H9 (cell line): ENCODE measurements around the gene MTLN. TPM values are rescaled to one million over a fixed set of nuclear protein-coding genes. Genes with fewer than 3 reads are reported as not detected.
"Not testable (repeated sequence)": the region's sequence is repeated elsewhere in the genome, so short reads cannot be mapped to it uniquely, and the experiment has no call there.

Source experiments
- DNase-seq: peaks from one replicate; pipeline ENCODE4 v3.0.0-alpha.2; 2017
- H2AFZ ChIP-seq: one replicate; pipeline ENCODE4 v1.6.1; 2013; ENCODE audit warnings: mild to moderate bottlenecking, low read length, control low read depth, moderate library complexity
- H2AK5ac ChIP-seq: 2 replicates; pipeline ENCODE4 v1.6.1; 2013; ENCODE audit warnings: low read length, control low read depth, mixed read lengths; ENCODE audit not compliant: insufficient read length
- H2BK120ac ChIP-seq: one replicate; pipeline ENCODE4 v1.6.1; 2013; ENCODE audit warnings: low read depth, mild to moderate bottlenecking, low read length, control low read depth, inconsistent platforms; ENCODE audit not compliant: poor library complexity, severe bottlenecking
- H2BK12ac ChIP-seq: 2 replicates; pipeline ENCODE4 v1.6.1; 2013; ENCODE audit warnings: low read length, control low read depth, mixed read lengths, low read depth; ENCODE audit not compliant: insufficient read length
- H2BK15ac ChIP-seq: 2 replicates; pipeline ENCODE4 v1.6.1; 2013; ENCODE audit warnings: low read depth, low read length, control low read depth
- H2BK20ac ChIP-seq: one replicate; pipeline ENCODE4 v1.6.1; 2013; ENCODE audit warnings: low read depth, mild to moderate bottlenecking, low read length, control low read depth, inconsistent platforms; ENCODE audit not compliant: poor library complexity, severe bottlenecking
- H2BK5ac ChIP-seq: 2 replicates; pipeline ENCODE4 v1.6.1; 2013; ENCODE audit warnings: low read length, control low read depth, mixed read lengths; ENCODE audit not compliant: insufficient read length
- H3K14ac ChIP-seq: 2 replicates; pipeline ENCODE4 v1.6.1; 2013; ENCODE audit warnings: low read length, control low read depth; ENCODE audit not compliant: insufficient read depth
- H3K18ac ChIP-seq: 2 replicates; pipeline ENCODE4 v1.6.1; 2013; ENCODE audit warnings: low read depth, mild to moderate bottlenecking, mixed read lengths, low read length, control low read depth; ENCODE audit not compliant: insufficient read length
- H3K23ac ChIP-seq: 2 replicates; pipeline ENCODE4 v1.6.1; 2013; ENCODE audit warnings: low read length, control low read depth, mixed read lengths, low read depth; ENCODE audit not compliant: insufficient read length
- H3K23me2 ChIP-seq: 2 replicates; pipeline ENCODE4 v1.6.1; 2013; ENCODE audit warnings: low read depth, mild to moderate bottlenecking, mixed read lengths, low read length, control low read depth; ENCODE audit not compliant: insufficient read length, poor library complexity, severe bottlenecking
- H3K27ac ChIP-seq: 2 replicates; pipeline ENCODE4 v1.5.1; 2013; ENCODE audit warnings: low read length, control low read depth, mixed read lengths, low read depth; ENCODE audit not compliant: insufficient read length
- H3K27me3 ChIP-seq: 2 replicates; pipeline ENCODE4 v1.6.1; 2013; ENCODE audit warnings: low read length, control low read depth, inconsistent platforms; ENCODE audit not compliant: insufficient read depth
- H3K4ac ChIP-seq: 2 replicates; pipeline ENCODE4 v1.6.1; 2013; ENCODE audit warnings: low read depth, mild to moderate bottlenecking, control low read depth, inconsistent platforms, low read length, moderate library complexity
- H3K4me1 ChIP-seq: 2 replicates; pipeline ENCODE4 v1.6.1; 2013; ENCODE audit warnings: low read length, control low read depth, inconsistent platforms; ENCODE audit not compliant: insufficient read depth
- H3K4me2 ChIP-seq: 2 replicates; pipeline ENCODE4 v1.6.1; 2013; ENCODE audit warnings: low read length, control low read depth, mixed read lengths; ENCODE audit not compliant: insufficient read length, insufficient read depth
- H3K56ac ChIP-seq: 2 replicates; pipeline ENCODE4 v1.6.1; 2013; ENCODE audit warnings: low read depth, mild to moderate bottlenecking, mixed read lengths, low read length, control low read depth; ENCODE audit not compliant: insufficient read length
- H3K79me1 ChIP-seq: 2 replicates; pipeline ENCODE4 v1.6.1; 2013; ENCODE audit warnings: low read depth, mild to moderate bottlenecking, moderate library complexity, low read length, control low read depth, inconsistent platforms; ENCODE audit not compliant: insufficient read depth, poor library complexity, severe bottlenecking
- H3K79me2 ChIP-seq: 2 replicates; pipeline ENCODE4 v1.6.1; 2013; ENCODE audit warnings: low read length, control low read depth, inconsistent platforms; ENCODE audit not compliant: insufficient read depth
- H3K9ac ChIP-seq: 2 replicates; pipeline ENCODE4 v1.6.1; 2013; ENCODE audit warnings: low read length, control low read depth, mixed read lengths; ENCODE audit not compliant: insufficient read length; ENCODE audit errors: extremely low read depth
- H3K9me3 ChIP-seq: one replicate; pipeline ENCODE4 v1.6.1; 2013; ENCODE audit warnings: low read depth, low read length, inconsistent platforms; ENCODE audit not compliant: control insufficient read depth
- H3T11ph ChIP-seq: one replicate; pipeline ENCODE4 v1.6.1; 2013; ENCODE audit warnings: mild to moderate bottlenecking, low read length, control low read depth, inconsistent platforms
- H4K20me1 ChIP-seq: one replicate; pipeline ENCODE4 v1.6.1; 2013; ENCODE audit not compliant: control insufficient read depth, insufficient read length, insufficient read depth
- H4K5ac ChIP-seq: 2 replicates; pipeline ENCODE4 v1.6.1; 2013; ENCODE audit warnings: low read depth, mild to moderate bottlenecking, mixed read lengths, low read length, control low read depth; ENCODE audit not compliant: insufficient read length
- H4K8ac ChIP-seq: replicated peaks from 2 replicates; pipeline ENCODE4 v1.6.1; 2013; ENCODE audit warnings: low read length, control low read depth, mixed read lengths, low read depth; ENCODE audit not compliant: insufficient read length
- H4K91ac ChIP-seq: 2 replicates; pipeline ENCODE4 v1.6.1; 2013; ENCODE audit warnings: low read depth, mild to moderate bottlenecking, moderate library complexity, mixed read lengths, low read length, control low read depth; ENCODE audit not compliant: insufficient read length
- H3K27ac Mint-ChIP-seq, 3 experiments: 2 replicates in 2 of 3; 3 replicates in 1 of 3; pipeline ENCODE4 v1.8.0; 2020 to 2021; ENCODE audit warnings: mixed read lengths in 3 of 3, mild to moderate bottlenecking in 1 of 3, moderate library complexity in 1 of 3
- H3K27me3 Mint-ChIP-seq: 2 replicates; pipeline ENCODE4 v1.8.0; 2021; ENCODE audit warnings: low read depth, mild to moderate bottlenecking, moderate library complexity, mixed read lengths
- H3K36me3 Mint-ChIP-seq, 3 experiments: 2 replicates in 2 of 3; 3 replicates in 1 of 3; pipeline ENCODE4 v1.8.0; 2020 to 2021; ENCODE audit warnings: low read depth in 3 of 3, mixed read lengths in 3 of 3; ENCODE audit not compliant: insufficient read depth in 1 of 3
- H3K4me1 Mint-ChIP-seq, 2 experiments: 2 replicates each; pipeline ENCODE4 v1.8.0; 2020; ENCODE audit warnings: mixed read lengths in 2 of 2
- H3K4me3 Mint-ChIP-seq, 2 experiments: 2 replicates in 1 of 2; 3 replicates in 1 of 2; pipeline ENCODE4 v1.8.0; 2020 to 2021; ENCODE audit warnings: mild to moderate bottlenecking in 2 of 2, mixed read lengths in 2 of 2, moderate library complexity in 1 of 2
- H3K9me3 Mint-ChIP-seq, 2 experiments: 2 replicates in 1 of 2; 3 replicates in 1 of 2; pipeline ENCODE4 v1.8.0; 2020; ENCODE audit warnings: mild to moderate bottlenecking in 2 of 2, mixed read lengths in 2 of 2, moderate library complexity in 1 of 2
- WGBS: extraction: QIAGEN DNeasy Blood & Tissue Kit; methylation state at CpG from one replicate; pipeline ENCODE4 v1.1.7; 2013; ENCODE audit warnings: missing lambda C conversion rate, low lambda C conversion rate, mixed read lengths; ENCODE audit not compliant: insufficient read length; ENCODE audit errors: extremely low coverage; 5-methylcytosine and 5-hydroxymethylcytosine counted together
- total RNA-seq: library from RNA; stranded (reverse); gene quantifications from 2 replicates; pipeline ENCODE4 v1.2.1, GENCODE V29; 2021

MTLN gene
- total RNA-seq, 1 experiment from 2014 or later = 16.3 TPM

GRCh38 chr2:110248081-110248795 lies 35.9 kb upstream of the MTLN start:
- H3K4me2 ChIP-seq, H3K56ac ChIP-seq, H4K8ac ChIP-seq, H3K79me2 ChIP-seq, H2BK12ac ChIP-seq, H3T11ph ChIP-seq, H3K4me1 ChIP-seq, H3K36me3 Mint-ChIP-seq, H3K4me3 Mint-ChIP-seq, H3K27me3 Mint-ChIP-seq, H3K27me3 ChIP-seq, H2BK120ac ChIP-seq, H4K20me1 ChIP-seq, H3K9ac ChIP-seq, H3K23ac ChIP-seq, H3K14ac ChIP-seq, H4K5ac ChIP-seq, H3K27ac Mint-ChIP-seq, H2AFZ ChIP-seq, H3K27ac ChIP-seq, H3K4ac ChIP-seq, H3K18ac ChIP-seq, H2AK5ac ChIP-seq, H3K23me2 ChIP-seq, H3K9me3 Mint-ChIP-seq, DNase-seq, H3K79me1 ChIP-seq, H4K91ac ChIP-seq, H3K9me3 ChIP-seq, H2BK20ac ChIP-seq, H2BK15ac ChIP-seq, H2BK5ac ChIP-seq, H3K4me1 Mint-ChIP-seq: not testable (repeated sequence)
- WGBS = no CpG with 5 or more reads among the region's 7 CpGs

DNA sequence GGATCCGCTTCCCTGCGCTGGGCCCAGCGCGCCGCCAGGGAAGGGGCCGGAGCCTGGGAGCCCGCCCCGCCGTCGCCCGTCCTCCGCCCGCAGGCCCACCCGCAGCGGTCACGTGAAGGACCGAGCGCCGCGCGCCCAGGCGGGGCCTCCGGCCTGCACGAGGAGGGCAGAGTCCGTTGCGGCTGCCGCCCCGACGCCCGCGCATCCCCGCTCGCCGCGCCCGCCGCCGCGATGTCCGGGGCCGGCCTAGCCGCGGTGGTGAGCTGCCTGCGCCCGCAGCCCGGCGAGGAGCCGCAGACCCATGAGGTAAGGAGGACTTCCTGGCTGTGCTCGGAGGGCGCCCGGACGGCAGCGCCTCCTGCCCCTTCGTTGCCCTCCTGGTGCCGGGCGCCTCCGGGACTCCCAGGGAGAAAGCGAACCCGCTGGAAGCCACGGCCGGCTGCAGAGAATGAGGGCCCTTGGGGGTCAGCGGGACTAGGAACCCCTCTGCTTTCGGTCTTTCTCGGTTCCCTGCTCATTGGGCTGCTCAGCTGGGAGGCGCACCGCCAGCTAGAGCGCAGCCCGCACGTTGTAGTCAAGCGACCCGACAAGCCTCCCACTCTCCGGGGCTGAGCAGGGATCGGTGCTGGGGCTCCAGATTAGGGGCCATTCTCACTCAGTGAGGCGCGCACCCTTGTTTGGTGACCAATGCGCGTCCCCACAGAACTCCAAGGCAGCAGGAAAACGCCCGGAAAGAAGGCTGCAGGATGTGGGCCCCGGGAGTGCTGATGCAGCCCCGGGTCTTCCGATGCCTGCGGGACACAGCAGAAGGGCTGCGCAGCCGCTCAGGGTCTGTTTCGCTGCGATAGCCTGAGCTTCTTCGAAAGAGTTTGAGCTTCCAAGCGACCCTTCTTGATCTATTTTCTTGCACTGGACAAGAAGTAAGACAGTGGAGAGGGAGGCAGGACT lies 33.4 kb upstream of the MTLN start:
- no CpG with 5 or more reads among the region's 89 CpGs for WGBS
- H2BK120ac ChIP-seq, H4K91ac ChIP-seq, H2BK5ac ChIP-seq, H2AK5ac ChIP-seq, H3K4me1 Mint-ChIP-seq, H3K27ac ChIP-seq, H4K20me1 ChIP-seq, H3K79me2 ChIP-seq, H3K36me3 Mint-ChIP-seq, H3K18ac ChIP-seq, H2BK15ac ChIP-seq, DNase-seq, H3K4me1 ChIP-seq, H3K27me3 ChIP-seq, H3K23me2 ChIP-seq, H3K4me2 ChIP-seq, H3K27ac Mint-ChIP-seq, H3K4me3 Mint-ChIP-seq, H3T11ph ChIP-seq, H4K5ac ChIP-seq, H3K23ac ChIP-seq, H3K14ac ChIP-seq, H2BK12ac ChIP-seq, H3K9me3 Mint-ChIP-seq, H3K56ac ChIP-seq, H3K79me1 ChIP-seq, H4K8ac ChIP-seq, H3K9ac ChIP-seq, H2BK20ac ChIP-seq, H3K27me3 Mint-ChIP-seq, H3K4ac ChIP-seq, H3K9me3 ChIP-seq, H2AFZ ChIP-seq: not testable (repeated sequence)
